ENCODE results near the gene ZNF511. TPM values are rescaled to one million over a fixed set of nuclear protein-coding genes. Genes with fewer than 3 reads are reported as not detected.

The ZNF511 gene
- total RNA-seq, 1 donor from 2014 or later: 30.3 TPM

- Histone ChIP-seq H3K36me3 (ENCODE audit: control insufficient read depth in 3 of 3, insufficient read depth in 3 of 3, low read length in 3 of 3) (no peaks in the 10 kb centered on the region), H3K4me3 (ENCODE audit: low read length in 3 of 3) (no peak overlapping the region), H3K27me3 (ENCODE audit: control insufficient read depth in 3 of 3, insufficient read depth in 3 of 3, low read length in 3 of 3) (peaks cover 67 to 79% (median 68%) of the 10 kb centered on the region in 3 donors), H3K27ac (ENCODE audit: low read depth, low read length) (no peak overlapping the region), H3K9ac (ENCODE audit: low read depth in 1 of 3, low read length in 3 of 3) (no peak overlapping the region), H3K9me3 (ENCODE audit: control insufficient read depth in 3 of 3, low read length in 3 of 3) (no peaks in the 10 kb centered on the region), H3K4me1 (ENCODE audit: control insufficient read depth in 3 of 3, insufficient read depth in 3 of 3, low read length in 3 of 3) (peaks cover 5 to 10% (median 9%) of the 10 kb centered on the region in 3 donors)
Observed at GRCh38 chr10:133338080-133339071, 29.7 kb downstream of the ZNF511 start.

- Histone ChIP-seq H3K9ac (ENCODE audit: low read depth in 1 of 3, low read length in 3 of 3) (no peak overlapping the region), H3K4me3 (ENCODE audit: low read length in 3 of 3) (no peak overlapping the region), H3K27ac (ENCODE audit: low read depth, low read length) (no peak overlapping the region), H3K36me3 (ENCODE audit: control insufficient read depth in 3 of 3, insufficient read depth in 3 of 3, low read length in 3 of 3) (no peaks in the 10 kb centered on the region), H3K4me1 (ENCODE audit: control insufficient read depth in 3 of 3, insufficient read depth in 3 of 3, low read length in 3 of 3) (peaks cover 5 to 9% (median 8%) of the 10 kb centered on the region in 3 donors), H3K9me3 (ENCODE audit: control insufficient read depth in 3 of 3, low read length in 3 of 3) (no peaks in the 10 kb centered on the region), H3K27me3 (ENCODE audit: control insufficient read depth in 3 of 3, insufficient read depth in 3 of 3, low read length in 3 of 3) (peaks cover 65 to 78% (median 67%) of the 10 kb centered on the region in 3 donors)
Observed at GRCh38 chr10:133339708-133340380, 31.1 kb downstream of the ZNF511 start.

- peaks cover 53 to 69% (median 59%) of the 10 kb centered on the region in 3 donors for H3K27me3 ChIP-seq (ENCODE audit: control insufficient read depth in 3 of 3, insufficient read depth in 3 of 3, low read length in 3 of 3)
- H3K9ac ChIP-seq (ENCODE audit: low read depth in 1 of 3, low read length in 3 of 3): no peak overlapping the region
- no peak overlapping the region for H3K27ac ChIP-seq (ENCODE audit: low read depth, low read length)
- no peaks in the 10 kb centered on the region for H3K36me3 ChIP-seq (ENCODE audit: control insufficient read depth in 3 of 3, insufficient read depth in 3 of 3, low read length in 3 of 3)
- H3K9me3 ChIP-seq (ENCODE audit: control insufficient read depth in 3 of 3, low read length in 3 of 3): no peaks in the 10 kb centered on the region
- H3K4me3 ChIP-seq (ENCODE audit: low read length in 3 of 3): no peak overlapping the region
- no peaks in the 10 kb centered on the region for H3K4me1 ChIP-seq (ENCODE audit: control insufficient read depth in 3 of 3, insufficient read depth in 3 of 3, low read length in 3 of 3)
Observed at GRCh38 chr10:133341983-133342382, 33.3 kb downstream of the ZNF511 start.

GRCh38 chr10:133342942-133343341, 34.2 kb downstream of the ZNF511 start:
- no peaks in the 10 kb centered on the region for H3K9me3 ChIP-seq (ENCODE audit: control insufficient read depth in 3 of 3, low read length in 3 of 3)
- no peaks in the 10 kb centered on the region for H3K36me3 ChIP-seq (ENCODE audit: control insufficient read depth in 3 of 3, insufficient read depth in 3 of 3, low read length in 3 of 3)
- H3K27me3 ChIP-seq (ENCODE audit: control insufficient read depth in 3 of 3, insufficient read depth in 3 of 3, low read length in 3 of 3): peaks cover 51 to 66% (median 56%) of the 10 kb centered on the region in 3 donors
- H3K4me3 ChIP-seq (ENCODE audit: low read length in 3 of 3): no peak overlapping the region
- no peak overlapping the region for H3K27ac ChIP-seq (ENCODE audit: low read depth, low read length)
- no peak overlapping the region for H3K9ac ChIP-seq (ENCODE audit: low read depth in 1 of 3, low read length in 3 of 3)
- H3K4me1 ChIP-seq (ENCODE audit: control insufficient read depth in 3 of 3, insufficient read depth in 3 of 3, low read length in 3 of 3): no peaks in the 10 kb centered on the region

GRCh38 chr10:133343558-133343957, 34.8 kb downstream of the ZNF511 start:
- no peaks in the 10 kb centered on the region for H3K4me1 ChIP-seq (ENCODE audit: control insufficient read depth in 3 of 3, insufficient read depth in 3 of 3, low read length in 3 of 3)
- no peak overlapping the region for H3K9ac ChIP-seq (ENCODE audit: low read depth in 1 of 3, low read length in 3 of 3)
- H3K4me3 ChIP-seq (ENCODE audit: low read length in 3 of 3): no peak overlapping the region
- no peak overlapping the region for H3K27ac ChIP-seq (ENCODE audit: low read depth, low read length)
- H3K36me3 ChIP-seq (ENCODE audit: control insufficient read depth in 3 of 3, insufficient read depth in 3 of 3, low read length in 3 of 3): no peaks in the 10 kb centered on the region
- no peaks in the 10 kb centered on the region for H3K9me3 ChIP-seq (ENCODE audit: control insufficient read depth in 3 of 3, low read length in 3 of 3)
- H3K27me3 ChIP-seq (ENCODE audit: control insufficient read depth in 3 of 3, insufficient read depth in 3 of 3, low read length in 3 of 3): peaks cover 48 to 65% (median 54%) of the 10 kb centered on the region in 3 donors

- no peak overlapping the region for H3K27ac ChIP-seq (ENCODE audit: low read depth, low read length)
- no peak overlapping the region for H3K9ac ChIP-seq (ENCODE audit: low read depth in 1 of 3, low read length in 3 of 3)
- H3K36me3 ChIP-seq (ENCODE audit: control insufficient read depth in 3 of 3, insufficient read depth in 3 of 3, low read length in 3 of 3): no peaks in the 10 kb centered on the region
- H3K4me3 ChIP-seq (ENCODE audit: low read length in 3 of 3): no peak overlapping the region
- no peaks in the 10 kb centered on the region for H3K9me3 ChIP-seq (ENCODE audit: control insufficient read depth in 3 of 3, low read length in 3 of 3)
- H3K4me1 ChIP-seq (ENCODE audit: control insufficient read depth in 3 of 3, insufficient read depth in 3 of 3, low read length in 3 of 3): no peaks in the 10 kb centered on the region
- peaks cover 44 to 60% (median 51%) of the 10 kb centered on the region in 3 donors for H3K27me3 ChIP-seq (ENCODE audit: control insufficient read depth in 3 of 3, insufficient read depth in 3 of 3, low read length in 3 of 3)
Observed at GRCh38 chr10:133344236-133344635, 35.5 kb downstream of the ZNF511 start.

GRCh38 chr10:133346413-133346812, 37.7 kb downstream of the ZNF511 start:
- no peak overlapping the region for H3K9ac ChIP-seq (ENCODE audit: low read depth in 1 of 3, low read length in 3 of 3)
- no peak overlapping the region for H3K27ac ChIP-seq (ENCODE audit: low read depth, low read length)
- no peak overlapping the region for H3K4me3 ChIP-seq (ENCODE audit: low read length in 3 of 3)
- H3K36me3 ChIP-seq (ENCODE audit: control insufficient read depth in 3 of 3, insufficient read depth in 3 of 3, low read length in 3 of 3): no peaks in the 10 kb centered on the region
- no peaks in the 10 kb centered on the region for H3K9me3 ChIP-seq (ENCODE audit: control insufficient read depth in 3 of 3, low read length in 3 of 3)
- H3K27me3 ChIP-seq (ENCODE audit: control insufficient read depth in 3 of 3, insufficient read depth in 3 of 3, low read length in 3 of 3): peaks cover 34 to 61% (median 59%) of the 10 kb centered on the region in 3 donors
- H3K4me1 ChIP-seq (ENCODE audit: control insufficient read depth in 3 of 3, insufficient read depth in 3 of 3, low read length in 3 of 3): no peaks in the 10 kb centered on the region

GRCh38 chr10:133347710-133348517, 39.2 kb downstream of the ZNF511 start:
- Histone ChIP-seq H3K4me1 (ENCODE audit: control insufficient read depth in 3 of 3, insufficient read depth in 3 of 3, low read length in 3 of 3) (no peaks in the 10 kb centered on the region), H3K27ac (ENCODE audit: low read depth, low read length) (no peak overlapping the region), H3K27me3 (ENCODE audit: control insufficient read depth in 3 of 3, insufficient read depth in 3 of 3, low read length in 3 of 3) (peaks cover 28 to 64% (median 57%) of the 10 kb centered on the region in 3 donors), H3K9me3 (ENCODE audit: control insufficient read depth in 3 of 3, low read length in 3 of 3) (no peaks in the 10 kb centered on the region), H3K4me3 (ENCODE audit: low read length in 3 of 3) (no peak overlapping the region), H3K9ac (ENCODE audit: low read depth in 1 of 3, low read length in 3 of 3) (no peak overlapping the region), H3K36me3 (ENCODE audit: control insufficient read depth in 3 of 3, insufficient read depth in 3 of 3, low read length in 3 of 3) (no peaks in the 10 kb centered on the region)

- Histone ChIP-seq H3K27me3 (ENCODE audit: control insufficient read depth in 3 of 3, insufficient read depth in 3 of 3, low read length in 3 of 3) (peaks cover 25 to 56% (median 52%) of the 10 kb centered on the region in 3 donors), H3K4me1 (ENCODE audit: control insufficient read depth in 3 of 3, insufficient read depth in 3 of 3, low read length in 3 of 3) (no peaks in the 10 kb centered on the region), H3K9me3 (ENCODE audit: control insufficient read depth in 3 of 3, low read length in 3 of 3) (no peaks in the 10 kb centered on the region), H3K36me3 (ENCODE audit: control insufficient read depth in 3 of 3, insufficient read depth in 3 of 3, low read length in 3 of 3) (no peaks in the 10 kb centered on the region), H3K9ac (ENCODE audit: low read depth in 1 of 3, low read length in 3 of 3) (no peak overlapping the region), H3K4me3 (ENCODE audit: low read length in 3 of 3) (no peak overlapping the region), H3K27ac (ENCODE audit: low read depth, low read length) (no peak overlapping the region)
Observed at GRCh38 chr10:133349160-133349568, 40.5 kb downstream of the ZNF511 start.

Data from skeletal muscle tissue (tissue), 4 donors.